Umbilical cord (tissue), 2 donors: ENCODE results near the gene ZNF581. TPM values are rescaled to one million over a fixed set of nuclear protein-coding genes. Genes with fewer than 3 reads are reported as not detected.

Experiments
- DNase-seq: peaks from one replicate; pipeline ENCODE4 v3.0.0-alpha.2; 2015; ENCODE audit warnings: low spot score
- total RNA-seq: library from RNA; depleted of rRNA; stranded (reverse); fragments of >200 nt; gene quantifications from one replicate; pipeline ENCODE4 v1.2.3, GENCODE V29; 2014; ENCODE audit warnings: low replicate concordance; ENCODE audit not compliant: insufficient read depth

The ZNF581 gene
- total RNA-seq, 1 donor from 2014 or later: 20.0 TPM

- no peak for DNase-seq
Observed at GRCh38 chr19:55611300-55611982, 32.0 kb upstream of the ZNF581 start.

DNA sequence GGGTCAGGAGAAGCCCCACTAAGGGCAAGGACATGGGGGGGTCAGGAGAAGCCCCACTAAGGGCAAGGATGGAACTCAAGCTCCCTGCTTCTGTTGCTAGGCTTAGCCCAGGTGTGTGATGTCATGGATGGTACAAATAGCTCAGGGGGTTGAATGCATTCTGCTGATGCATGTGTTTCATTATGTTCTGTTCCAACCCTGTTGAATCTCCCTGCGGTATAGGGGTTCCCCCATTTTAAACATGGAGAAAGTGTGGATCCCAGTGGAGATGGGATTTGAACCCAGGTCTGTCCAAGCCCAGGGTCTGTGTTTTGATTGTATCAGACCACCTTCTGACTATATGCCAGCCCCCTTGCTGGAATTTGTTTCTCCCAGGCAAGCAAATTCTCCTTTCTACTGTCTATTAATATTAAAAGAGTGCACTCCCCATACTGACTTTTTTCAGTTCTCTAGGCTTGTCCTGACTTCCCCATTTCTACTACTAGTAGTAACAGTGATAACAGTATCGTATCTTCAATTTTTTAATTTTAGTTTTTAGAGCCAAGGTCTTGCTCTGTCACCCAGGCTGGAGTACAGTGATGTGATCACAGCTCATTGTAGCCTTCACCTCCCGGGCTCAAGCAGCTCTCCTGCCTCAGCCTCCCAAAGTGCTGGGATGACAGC lies 31.3 kb upstream of the ZNF581 start:
- DNase-seq: no peak

DNA sequence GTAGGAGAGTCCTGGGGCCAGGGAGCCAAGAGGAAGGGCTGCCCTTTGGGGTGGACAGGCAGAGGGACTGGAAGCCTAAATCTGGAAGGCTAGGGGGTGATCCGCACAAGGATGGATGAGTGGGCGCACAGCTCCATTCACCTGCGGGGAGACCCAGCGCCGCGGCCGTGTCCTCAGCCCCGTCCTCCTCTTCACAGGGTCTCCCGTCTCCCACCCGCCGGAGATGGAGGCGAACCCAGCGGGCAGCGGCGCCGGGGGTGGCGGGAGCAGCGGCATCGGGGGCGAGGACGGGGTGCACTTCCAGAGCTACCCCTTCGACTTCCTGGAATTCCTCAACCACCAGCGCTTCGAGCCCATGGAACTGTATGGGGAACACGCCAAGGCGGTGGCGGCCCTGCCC lies 30.1 kb upstream of the ZNF581 start:
- DNase-seq: no peak

- no peak for DNase-seq
Observed at GRCh38 chr19:55613930-55614710, 29.3 kb upstream of the ZNF581 start.

- DNase-seq: no peak
Observed at GRCh38 chr19:55614711-55615542, 28.5 kb upstream of the ZNF581 start.

- no peak for DNase-seq
Observed at GRCh38 chr19:55615543-55616394, 27.7 kb upstream of the ZNF581 start.

GRCh38 chr19:55616395-55616875 lies 27.0 kb upstream of the ZNF581 start:
- DNase-seq: no peak

DNA sequence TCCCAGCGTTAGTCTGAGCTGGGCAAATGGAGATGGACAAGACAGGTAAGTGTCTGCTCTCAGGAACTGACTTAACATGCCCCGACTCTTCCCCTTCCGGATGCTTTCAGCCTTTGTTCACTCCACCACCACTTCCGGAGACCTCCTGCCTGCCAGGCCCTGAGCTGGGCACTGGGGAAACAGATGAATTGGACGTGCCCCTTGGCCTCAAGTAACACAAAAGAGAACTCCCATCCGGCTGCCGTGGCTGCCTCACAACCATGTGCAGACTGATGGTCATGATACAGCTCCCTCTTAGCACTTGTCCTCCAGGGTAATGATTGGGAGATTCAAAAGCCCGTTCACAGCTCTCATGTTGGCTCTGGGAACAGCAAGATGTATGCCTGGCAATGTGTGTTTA lies 26.0 kb upstream of the ZNF581 start:
- no peak for DNase-seq

DNA sequence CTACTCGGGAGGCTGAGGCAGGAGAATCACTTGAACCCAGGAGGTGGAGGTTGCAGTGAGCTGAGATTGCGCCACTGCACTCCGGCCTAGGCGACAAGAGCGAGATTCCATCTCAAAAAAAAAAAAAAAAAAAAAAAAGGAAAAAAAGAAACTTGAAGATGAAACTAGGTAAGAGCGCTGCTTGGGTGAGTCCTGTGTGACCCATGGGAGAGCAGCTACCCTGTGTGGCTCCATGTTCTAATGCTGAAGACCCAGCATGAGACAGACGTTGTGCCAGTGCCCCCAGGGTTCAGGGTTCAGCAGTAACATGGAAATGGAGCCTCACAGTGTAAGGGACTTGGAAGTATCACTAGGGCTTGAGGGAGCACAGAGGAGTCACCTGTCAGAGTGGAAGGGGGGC lies 25.0 kb upstream of the ZNF581 start:
- no peak for DNase-seq

DNA sequence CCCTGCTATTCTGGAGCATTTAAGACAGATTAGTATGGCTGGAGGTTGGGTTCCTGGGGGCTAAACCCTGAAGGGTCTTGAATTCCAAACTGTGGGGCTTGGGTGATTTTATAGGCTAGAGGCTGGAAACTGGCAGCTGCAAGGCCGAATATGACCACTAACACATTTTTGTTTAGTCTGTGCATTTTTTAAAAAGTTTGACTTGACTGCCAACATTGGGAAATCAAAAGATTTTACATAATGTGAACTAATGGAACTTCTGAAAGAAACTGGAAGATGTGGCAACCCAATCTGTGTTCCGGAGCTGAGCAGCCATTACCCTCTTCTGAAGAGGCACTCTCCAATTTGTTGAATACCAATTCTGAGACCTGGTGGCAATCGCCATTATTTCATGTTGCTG lies 24.2 kb upstream of the ZNF581 start:
- DNase-seq: no peak

- no peak for DNase-seq
Observed at GRCh38 chr19:55620410-55621204, 22.8 kb upstream of the ZNF581 start.

DNA sequence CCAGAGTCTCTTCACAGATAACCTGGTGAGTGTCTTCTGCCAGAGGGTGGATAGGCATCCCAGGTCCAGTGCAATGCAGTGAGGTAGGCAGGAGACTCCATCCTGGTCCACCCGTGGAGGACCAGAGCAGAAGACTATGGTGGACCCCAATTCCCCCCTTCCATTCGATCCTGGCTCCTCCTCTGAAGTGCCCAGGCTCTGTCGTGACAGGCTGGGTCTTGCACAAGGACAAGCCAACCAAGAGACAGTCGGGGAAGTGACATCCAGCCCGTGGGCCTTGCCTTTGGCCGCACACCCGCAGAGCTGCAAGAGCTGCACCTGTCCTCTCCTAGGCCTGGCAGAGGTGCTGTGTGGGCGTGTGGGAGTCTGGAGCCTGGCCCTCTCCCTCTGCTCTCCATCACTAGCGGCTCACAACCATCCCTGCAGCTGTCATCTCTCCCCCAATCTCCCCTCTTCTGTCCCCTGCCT lies 22.2 kb upstream of the ZNF581 start:
- DNase-seq: no peak

DNA sequence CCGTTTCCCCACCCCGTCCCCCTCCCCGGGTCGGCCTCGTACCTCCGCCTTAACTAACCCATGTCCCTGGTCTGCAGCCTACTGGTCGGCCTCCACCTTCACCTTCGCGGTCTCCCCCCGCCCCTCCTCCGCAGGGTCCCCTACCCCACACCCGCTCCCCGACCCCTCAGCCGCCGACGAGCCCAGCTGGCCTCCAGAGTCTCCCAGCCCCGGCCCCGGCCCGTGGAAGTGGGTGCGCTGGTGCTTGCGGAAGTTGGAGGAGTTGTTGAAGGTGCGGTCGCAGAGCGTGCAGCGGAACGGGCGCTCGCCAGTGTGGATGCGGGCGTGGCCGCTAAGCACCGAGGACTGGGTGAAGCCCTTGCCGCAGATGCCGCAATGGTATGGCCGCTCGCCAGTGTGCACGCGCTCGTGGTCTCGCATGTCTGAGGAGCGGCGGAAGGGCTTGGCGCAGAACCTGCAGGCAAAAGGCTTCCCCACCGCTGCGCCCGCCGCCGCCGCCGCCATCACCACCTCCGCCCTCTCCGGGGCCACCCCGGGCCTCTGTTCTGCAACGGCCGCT lies 21.7 kb upstream of the ZNF581 start:
- no peak for DNase-seq

GRCh38 chr19:55622242-55622969 lies 21.0 kb upstream of the ZNF581 start:
- no peak for DNase-seq

- DNase-seq: no peak
Observed at GRCh38 chr19:55623130-55623529, 20.3 kb upstream of the ZNF581 start.

- no peak for DNase-seq
Observed at GRCh38 chr19:55623561-55623960, 19.9 kb upstream of the ZNF581 start.

DNA sequence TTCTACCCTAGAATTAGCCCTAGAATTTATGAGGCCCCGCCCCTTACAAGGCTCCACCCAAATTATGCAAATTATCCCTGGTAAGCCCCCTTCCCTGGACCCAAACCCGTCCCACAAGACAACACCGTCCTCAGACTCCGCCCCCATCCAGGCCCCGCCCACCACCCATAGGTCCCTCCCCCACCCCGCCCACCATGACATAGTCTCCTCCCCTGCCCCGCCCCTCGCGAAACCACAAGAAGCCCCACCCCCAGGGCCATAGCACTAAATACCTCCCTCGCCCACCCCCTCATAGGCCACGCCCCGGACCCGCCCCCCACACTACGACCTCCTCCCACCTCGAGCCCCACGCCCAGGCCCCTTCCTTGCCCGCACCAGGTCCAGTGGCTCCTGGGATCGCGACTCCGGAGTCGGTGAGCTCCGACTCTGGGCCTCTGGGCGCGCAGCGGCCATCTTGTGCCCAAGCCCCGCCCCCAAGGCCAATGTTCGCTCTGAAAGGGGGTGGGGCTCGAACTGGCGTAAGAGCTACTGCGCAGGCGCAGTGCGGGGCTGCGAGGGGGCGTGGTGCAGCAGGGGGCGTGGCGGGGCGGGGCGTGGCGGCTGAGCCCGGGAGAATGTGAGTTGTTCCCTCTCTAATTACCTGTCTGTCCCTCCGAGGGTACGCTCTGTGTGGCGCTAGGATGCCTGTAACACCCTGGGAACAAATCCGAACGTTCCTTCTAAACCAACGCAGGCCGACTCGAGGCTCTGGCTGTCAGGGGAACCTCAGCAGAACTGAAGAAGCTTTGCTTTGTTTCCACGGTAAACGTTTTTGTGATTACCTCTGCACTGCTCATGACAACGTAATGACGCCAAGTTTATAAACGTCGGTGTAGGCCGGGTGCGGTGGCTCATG lies 19.1 kb upstream of the ZNF581 start, which contains the start of gene ZNF784:
Gene ZNF784 (minus strand): TSS at position 458 of the 895 bp plus-strand sequence. CDS start 5 bp downstream, at position 453.
- DNase-seq: peak; percentile 96

DNA sequence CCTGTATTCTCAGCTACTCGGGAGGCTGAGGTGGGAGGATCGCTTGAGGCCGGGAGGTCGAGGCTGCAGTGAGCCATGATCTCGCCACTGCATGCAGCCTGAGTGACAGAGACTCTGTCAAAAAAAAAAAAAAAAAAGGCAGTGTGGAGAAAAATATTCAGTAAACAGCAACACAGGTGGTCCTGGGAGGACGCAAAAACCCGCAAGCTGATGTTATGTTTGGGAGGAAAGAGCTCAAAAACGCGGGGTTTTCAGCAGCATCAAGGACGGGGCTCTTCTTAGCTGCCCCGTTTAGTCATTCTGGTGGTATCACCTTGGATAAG lies 18.5 kb upstream of the ZNF581 start:
- no peak for DNase-seq
